Ammon's horn (tissue), 1 donor: ENCODE results near the gene GPR176.

Source experiments
- DNase-seq: peaks from one replicate; pipeline ENCODE4 v3.0.0-alpha.2; 2016; ENCODE audit warnings: low spot score

GPR176 gene

DNA sequence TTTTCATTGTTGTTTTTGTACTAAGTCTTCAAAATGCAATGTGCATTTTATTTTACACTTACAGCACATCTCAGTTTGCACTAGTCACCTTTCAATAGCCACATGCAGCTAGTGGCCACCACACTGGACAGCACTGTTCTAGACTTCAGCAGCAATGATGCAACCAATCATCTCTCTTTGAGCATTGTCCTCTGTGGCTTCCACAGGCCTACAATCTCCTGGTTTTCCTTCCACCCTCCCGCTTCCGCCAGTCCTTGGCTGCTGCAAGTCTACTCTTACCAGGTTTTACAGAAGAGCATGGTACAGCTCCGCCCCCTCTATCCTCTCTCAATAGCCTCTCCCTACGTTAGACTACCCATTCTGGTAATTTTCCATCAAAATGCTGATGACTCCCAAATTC is 112.3 kb downstream of the GPR176 start:
- DNase-seq: no peak

- no peak for DNase-seq
These were observed 116.0 kb downstream of the GPR176 start for GRCh38 chr15:39804026-39804425.

- DNase-seq: no peak
These were observed 117.0 kb downstream of the GPR176 start for GRCh38 chr15:39803016-39803415.

DNA sequence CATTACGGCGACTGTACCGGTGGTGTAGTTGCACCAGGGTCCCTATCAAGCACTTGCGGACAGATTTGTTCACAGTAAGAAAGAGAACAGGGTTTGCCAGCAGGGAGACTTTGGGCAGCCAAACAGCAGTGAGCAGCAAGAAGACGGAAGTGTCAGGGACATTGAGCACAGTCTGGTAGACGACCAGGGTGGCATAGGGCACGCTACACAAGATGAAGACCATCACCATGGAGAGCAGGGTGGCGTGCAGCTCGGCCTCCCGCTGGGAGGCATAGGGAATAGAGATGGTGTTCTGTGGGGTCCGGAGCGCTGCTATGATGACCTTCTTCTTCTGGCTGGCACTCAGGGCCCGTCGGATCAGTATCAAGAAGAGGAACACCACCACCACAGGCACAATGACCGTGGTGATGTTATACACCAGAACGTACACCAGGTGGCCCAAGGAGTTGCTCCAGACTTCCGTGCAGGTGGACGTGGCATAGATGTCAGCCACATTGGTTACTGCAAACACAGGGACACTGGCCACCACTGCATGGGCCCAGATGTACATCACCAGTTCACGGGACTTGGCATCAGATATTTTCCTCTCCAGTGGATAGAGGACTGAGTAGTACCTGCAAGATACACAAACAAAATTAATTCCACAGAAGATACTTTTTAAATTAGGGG is 118.3 kb downstream of the GPR176 start:
- no peak for DNase-seq

- peak; percentile 46 for DNase-seq
These were observed 120.5 kb downstream of the GPR176 start for GRCh38 chr15:39799552-39800011.

- no peak for DNase-seq
These were observed 121.7 kb downstream of the GPR176 start for GRCh38 chr15:39798382-39798781.

GRCh38 chr15:39797407-39797806 is 122.7 kb downstream of the GPR176 start:
- DNase-seq: no peak

- DNase-seq: no peak
These were observed 123.5 kb downstream of the GPR176 start for GRCh38 chr15:39796601-39797000.

GRCh38 chr15:39795486-39795885 is 124.6 kb downstream of the GPR176 start:
- DNase-seq: no peak

DNA sequence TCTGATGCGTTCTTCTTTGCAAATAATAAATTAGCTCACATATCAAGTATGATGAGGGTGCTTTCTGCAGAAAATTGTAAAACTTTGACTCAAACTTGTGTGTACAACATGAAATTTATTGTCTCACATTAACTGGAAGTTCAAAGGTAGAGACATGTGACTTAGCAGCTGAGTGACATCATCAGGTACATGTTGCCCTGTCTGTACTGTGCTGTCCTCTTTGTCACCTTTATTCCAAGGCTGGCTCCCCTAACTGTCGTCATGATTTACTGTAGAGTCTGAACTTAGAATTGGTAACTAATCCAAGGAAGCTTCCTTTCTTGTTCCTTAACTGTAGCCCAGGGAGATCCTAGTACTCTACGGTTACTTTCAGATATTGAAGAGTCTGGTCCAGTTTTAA is 125.1 kb downstream of the GPR176 start:
- DNase-seq: no peak

GRCh38 chr15:39793923-39794322 is 126.1 kb downstream of the GPR176 start:
- no peak for DNase-seq

DNA sequence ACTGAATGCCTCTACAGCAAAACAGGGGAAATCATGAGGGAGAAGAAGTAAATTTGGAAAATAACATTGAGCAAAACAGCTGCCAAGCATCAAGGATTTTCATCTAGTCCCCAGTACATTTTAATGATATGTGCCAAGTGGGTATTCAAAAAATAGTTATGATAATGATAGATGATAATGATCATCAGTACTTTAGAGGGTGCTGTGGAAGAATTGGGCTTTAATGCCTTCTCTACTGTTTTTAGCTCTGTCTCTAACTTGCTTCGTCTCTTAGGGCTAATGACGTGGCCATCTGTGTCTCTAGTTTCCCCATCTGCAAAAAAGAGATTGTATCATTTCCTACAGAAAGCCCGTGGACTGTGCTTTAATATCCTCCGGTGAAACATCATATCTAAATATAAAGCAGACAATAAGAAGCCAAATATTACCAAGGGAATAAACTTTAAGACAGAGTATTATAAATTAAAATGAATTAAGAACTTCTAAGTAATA is 127.2 kb downstream of the GPR176 start:
- no peak for DNase-seq

DNA sequence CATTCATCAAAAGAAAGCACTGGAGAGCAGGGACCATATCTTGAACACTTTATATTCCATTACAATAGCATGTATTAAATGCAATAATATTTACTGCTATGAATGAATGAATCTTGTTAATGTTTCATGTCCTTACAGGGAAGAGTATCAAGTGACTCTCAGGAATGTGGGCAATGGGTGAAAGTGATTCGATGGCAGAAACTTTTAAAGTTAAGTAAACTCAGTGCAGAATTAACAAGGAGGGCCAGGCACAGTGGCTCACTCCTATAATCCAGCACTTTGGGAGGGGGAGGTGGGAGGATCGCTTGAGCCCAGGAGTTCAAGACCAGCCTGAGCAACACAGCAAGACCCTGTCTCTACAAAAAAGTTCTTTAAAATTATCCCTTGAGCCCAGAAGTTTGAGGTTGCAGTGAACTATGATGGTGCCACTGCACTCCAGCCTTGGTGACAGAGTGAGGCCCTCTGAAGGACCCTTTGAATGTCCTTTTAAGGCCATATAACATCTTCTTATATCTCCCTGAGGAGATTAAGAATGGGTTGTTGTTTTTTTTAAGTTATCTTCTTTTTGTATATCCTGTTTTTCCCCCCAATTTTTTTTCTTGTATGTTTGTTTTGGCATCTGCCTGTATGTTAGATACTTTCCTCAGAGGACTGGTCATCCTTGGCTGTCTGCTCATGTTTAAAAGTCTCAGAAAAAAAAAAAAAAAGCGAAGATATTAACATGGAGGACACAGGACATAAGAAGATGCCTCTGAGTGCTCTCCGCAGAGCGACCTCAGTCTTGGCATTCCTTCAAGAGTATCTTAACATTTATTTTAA is 127.8 kb downstream of the GPR176 start:
- DNase-seq: no peak

DNA sequence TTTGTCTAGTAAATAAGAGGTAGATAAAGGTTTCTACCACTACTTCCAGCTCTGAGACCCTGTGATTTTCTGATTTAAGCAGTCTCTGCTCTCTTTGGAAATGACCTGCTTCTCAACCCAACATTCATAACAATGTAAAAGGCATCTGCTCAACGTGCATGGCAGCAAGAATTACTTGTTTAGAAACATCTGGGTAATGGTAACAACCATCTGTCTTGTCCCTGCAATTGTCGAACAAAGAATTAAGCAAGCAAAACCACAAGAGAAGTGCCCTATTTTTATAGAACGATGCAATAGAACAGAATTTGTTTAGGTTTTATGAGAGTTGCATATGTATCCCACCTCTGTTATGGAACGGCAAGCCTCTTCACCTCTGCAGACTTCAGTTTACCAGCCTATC is 130.3 kb downstream of the GPR176 start:
- no peak for DNase-seq

- no peak for DNase-seq
These were observed 131.1 kb downstream of the GPR176 start for GRCh38 chr15:39788800-39789565.

- no peak for DNase-seq
These were observed 132.0 kb downstream of the GPR176 start for GRCh38 chr15:39788108-39788507.

DNA sequence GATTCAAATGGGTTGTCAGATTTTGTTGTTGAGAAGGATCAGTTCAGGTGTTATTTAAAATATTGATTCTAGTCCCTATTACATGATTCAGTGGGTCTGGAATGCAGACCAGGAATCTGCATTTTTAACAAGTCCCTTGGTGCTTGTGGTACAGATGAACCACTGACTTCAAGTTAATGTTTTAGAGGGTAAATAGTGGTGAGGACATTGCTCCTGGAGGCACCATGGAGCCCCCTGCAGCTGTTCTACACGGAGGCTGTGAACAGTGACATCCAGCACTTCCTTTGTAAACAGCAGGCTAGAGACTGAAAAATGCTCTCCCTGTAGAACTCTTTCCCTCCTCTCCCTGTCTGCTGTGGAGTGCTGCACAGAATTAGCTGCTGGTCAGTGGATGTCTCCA is 132.6 kb downstream of the GPR176 start:
- no peak for DNase-seq

DNA sequence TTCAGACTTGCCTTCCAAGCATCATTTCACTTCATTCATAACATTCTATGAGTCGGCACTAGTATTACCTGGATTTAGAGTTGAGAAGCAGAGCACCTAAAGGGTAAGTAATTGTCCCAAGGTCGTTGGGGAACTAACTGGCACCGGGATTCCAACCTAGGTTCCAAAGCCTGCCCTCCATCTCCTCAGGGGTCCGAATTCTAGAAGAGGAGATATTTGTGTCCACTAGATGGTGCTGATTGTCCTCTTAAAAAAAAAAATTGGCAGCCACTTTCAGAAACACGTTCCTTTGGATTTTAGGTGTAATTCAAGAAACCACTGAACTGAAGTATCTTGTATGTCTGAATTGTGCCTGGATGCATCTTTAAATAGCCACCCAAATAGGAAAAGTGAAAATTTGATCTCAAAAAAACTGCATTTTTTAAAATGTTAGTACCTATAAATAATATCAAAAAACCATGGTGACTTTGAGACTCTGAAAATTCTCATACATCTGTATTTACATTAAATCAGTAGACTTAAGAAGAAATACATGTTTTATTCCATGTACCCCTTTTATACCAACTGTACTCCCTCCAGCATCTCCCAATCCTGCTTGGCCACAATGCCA is 133.5 kb downstream of the GPR176 start:
- DNase-seq: peak; percentile 58

DNA sequence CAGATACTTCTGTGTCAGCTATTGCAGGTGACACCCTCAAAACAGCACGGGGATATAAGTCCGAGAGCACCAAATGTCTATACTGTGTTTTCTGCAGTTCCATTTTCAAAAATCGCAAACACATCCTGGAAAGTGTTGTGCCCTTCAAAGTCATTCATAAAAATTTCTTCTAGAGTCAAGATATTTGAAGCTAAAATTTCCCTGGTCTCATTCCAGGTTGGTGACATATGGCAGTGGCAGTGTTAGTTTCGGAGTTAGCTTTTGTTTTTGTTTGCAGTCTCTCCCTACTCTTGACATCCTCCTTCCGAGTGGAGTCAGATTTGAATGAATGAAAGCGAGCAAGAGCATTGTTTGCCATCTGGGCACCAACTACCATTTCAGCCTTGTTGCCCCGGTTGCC is 134.2 kb downstream of the GPR176 start:
- DNase-seq: peak; percentile 14

DNA sequence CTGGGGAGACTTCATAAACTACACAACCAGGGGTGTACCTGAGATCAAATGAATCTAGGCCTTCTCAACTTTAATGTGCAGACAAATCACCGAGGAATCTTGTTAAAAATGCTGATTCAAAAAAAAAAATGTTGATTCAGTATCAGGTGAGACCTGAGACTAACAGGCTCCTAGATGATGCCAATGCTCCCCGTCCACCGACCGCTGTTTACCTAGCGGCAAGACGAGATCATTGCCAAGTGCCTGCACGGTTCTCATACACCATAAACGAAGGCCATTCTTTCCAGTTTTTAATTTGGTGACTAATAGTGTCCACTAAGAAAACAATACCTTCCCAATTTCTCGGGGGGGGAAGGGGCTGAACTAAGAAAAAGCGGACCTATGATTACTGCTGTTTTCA is 134.9 kb downstream of the GPR176 start:
- DNase-seq: no peak

DNA sequence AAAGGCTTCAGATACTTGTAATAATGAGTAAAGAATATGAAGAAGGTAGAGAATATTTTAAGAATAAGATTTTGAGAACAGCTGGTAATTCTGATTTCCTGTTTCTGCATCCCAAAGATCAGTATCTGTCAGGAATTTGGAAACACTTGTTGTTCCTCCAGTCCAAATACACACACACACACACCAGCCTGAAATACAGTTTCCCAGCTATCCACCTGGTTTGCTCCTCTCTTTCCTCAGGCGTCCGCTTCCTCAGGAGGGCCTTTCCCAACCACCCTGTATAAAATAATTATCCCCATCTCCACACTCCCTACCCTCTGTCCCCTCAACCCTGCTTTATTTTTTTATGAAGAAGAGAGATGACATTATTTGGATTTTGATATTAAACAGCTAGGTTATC is 135.4 kb downstream of the GPR176 start:
- DNase-seq: no peak

GRCh38 chr15:39784125-39784524 is 135.9 kb downstream of the GPR176 start:
- no peak for DNase-seq
